ENCODE measurements around the gene TACC2. TPM values are rescaled to one million over a fixed set of nuclear protein-coding genes. Genes with fewer than 3 reads are reported as not detected.

TACC2 gene
- total RNA-seq, 1 experiment from 2014 or later: not detected

DNA sequence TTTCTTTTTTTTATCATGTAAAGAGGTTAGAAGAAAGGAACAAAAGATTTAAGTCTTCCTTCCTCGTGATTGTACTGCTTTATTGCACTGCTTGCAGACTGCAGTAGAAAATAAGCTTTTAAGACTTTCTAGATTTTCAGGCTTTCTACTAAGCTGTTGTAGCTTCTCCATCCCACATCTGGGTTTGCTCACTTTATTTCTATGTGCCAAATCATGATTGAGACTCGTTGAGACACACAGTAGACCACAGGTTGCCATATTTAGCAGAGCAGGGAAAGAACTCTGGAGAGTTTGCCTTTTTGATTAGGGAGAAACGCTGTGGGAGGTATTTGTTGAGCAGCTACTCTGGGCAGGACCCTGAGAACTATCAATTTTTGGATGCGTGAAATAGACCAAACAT lies 192.9 kb downstream of the TACC2 start:
- H3K9me3 ChIP-seq (ENCODE audit: low read length): no peaks in the 10 kb centered on the region
- H3K4me1 ChIP-seq (ENCODE audit: low read length): no peaks in the 10 kb centered on the region
- H4K20me1 ChIP-seq (ENCODE audit: insufficient read depth, low read depth, low read length): no peaks in the 10 kb centered on the region
- H3K27me3 ChIP-seq (ENCODE audit: low read length): no peaks in the 10 kb centered on the region
- H3K4me3 ChIP-seq (ENCODE audit: low read length): no peak overlapping the region
- H3K4me2 ChIP-seq (ENCODE audit: low read depth, low read length, poor library complexity, severe bottlenecking): no peak overlapping the region
- no peak overlapping the region for H2AFZ ChIP-seq (ENCODE audit: low read length)
- DNase-seq: no peak
- no peaks in the 10 kb centered on the region for H3K36me3 ChIP-seq (ENCODE audit: insufficient read depth, low read length)
- H3K27ac ChIP-seq (ENCODE audit: low read length): no peak overlapping the region
- H3K9ac ChIP-seq (ENCODE audit: low read length): no peak overlapping the region
- H3K9me2 ChIP-seq (replicated peaks; ENCODE audit: insufficient read depth, low read length): no peaks in the 10 kb centered on the region
- H3K79me2 ChIP-seq (ENCODE audit: low read length): no peaks in the 10 kb centered on the region

DNA sequence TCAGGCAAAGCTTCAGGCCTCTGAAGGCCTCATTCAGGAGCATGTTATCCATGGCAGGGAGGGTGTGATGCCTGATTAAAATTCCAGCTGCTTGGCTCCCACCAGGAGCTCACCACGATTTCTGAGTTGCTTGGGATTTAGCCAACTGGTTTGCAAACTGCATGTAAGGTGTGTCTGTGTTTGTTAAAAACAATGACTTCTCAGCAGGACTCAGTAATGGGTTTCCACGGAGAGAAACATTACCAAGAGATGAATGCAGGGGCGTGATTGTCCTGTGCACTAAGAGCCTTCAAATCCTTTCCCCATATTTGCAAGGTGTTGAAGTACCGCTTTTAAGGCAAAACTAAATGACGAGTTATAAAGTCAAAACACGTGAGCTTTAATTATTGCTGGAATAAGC lies 193.3 kb downstream of the TACC2 start:
- Histone ChIP-seq H3K4me1 (ENCODE audit: low read length) (no peaks in the 10 kb centered on the region), H3K27ac (ENCODE audit: low read length) (no peak overlapping the region), H3K4me3 (ENCODE audit: low read length) (no peak overlapping the region), H3K9me3 (ENCODE audit: low read length) (no peaks in the 10 kb centered on the region), H2AFZ (ENCODE audit: low read length) (no peak overlapping the region), H3K36me3 (ENCODE audit: insufficient read depth, low read length) (no peaks in the 10 kb centered on the region), H4K20me1 (ENCODE audit: insufficient read depth, low read depth, low read length) (no peaks in the 10 kb centered on the region), H3K27me3 (ENCODE audit: low read length) (no peaks in the 10 kb centered on the region), H3K9ac (ENCODE audit: low read length) (no peak overlapping the region), H3K9me2 (replicated peaks; ENCODE audit: insufficient read depth, low read length) (no peaks in the 10 kb centered on the region), H3K4me2 (ENCODE audit: low read depth, low read length, poor library complexity, severe bottlenecking) (no peak overlapping the region), H3K79me2 (ENCODE audit: low read length) (no peaks in the 10 kb centered on the region)
- no peak for DNase-seq

DNA sequence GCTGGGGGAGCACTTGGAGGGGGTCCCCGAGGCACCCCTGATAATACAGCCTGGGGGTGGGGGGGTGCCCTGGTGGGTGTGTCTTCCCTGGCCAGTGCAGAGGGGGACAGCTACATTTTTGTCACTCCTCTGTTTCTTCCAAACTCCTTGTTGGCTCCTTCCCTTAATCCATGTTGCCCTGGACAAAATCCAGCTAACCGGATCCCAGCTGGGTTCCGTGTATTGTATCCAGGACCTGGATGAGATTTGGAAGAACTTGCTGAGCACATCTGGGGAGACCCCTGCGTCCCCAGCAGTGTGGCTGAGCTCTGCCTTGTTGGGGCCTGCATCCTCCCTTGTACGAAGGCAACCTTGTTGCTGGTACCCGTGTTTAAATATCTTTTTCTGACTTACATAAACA lies 195.3 kb downstream of the TACC2 start:
- Histone ChIP-seq H3K9ac (ENCODE audit: low read length) (no peak overlapping the region), H3K4me3 (ENCODE audit: low read length) (no peak overlapping the region), H3K4me1 (ENCODE audit: low read length) (no peaks in the 10 kb centered on the region), H3K27me3 (ENCODE audit: low read length) (no peaks in the 10 kb centered on the region), H3K9me3 (ENCODE audit: low read length) (no peaks in the 10 kb centered on the region), H2AFZ (ENCODE audit: low read length) (no peak overlapping the region), H3K27ac (ENCODE audit: low read length) (no peak overlapping the region), H3K9me2 (replicated peaks; ENCODE audit: insufficient read depth, low read length) (no peaks in the 10 kb centered on the region), H3K36me3 (ENCODE audit: insufficient read depth, low read length) (no peaks in the 10 kb centered on the region), H3K4me2 (ENCODE audit: low read depth, low read length, poor library complexity, severe bottlenecking) (no peak overlapping the region), H4K20me1 (ENCODE audit: insufficient read depth, low read depth, low read length) (no peaks in the 10 kb centered on the region), H3K79me2 (ENCODE audit: low read length) (no peaks in the 10 kb centered on the region)
- DNase-seq: no peak

DNA sequence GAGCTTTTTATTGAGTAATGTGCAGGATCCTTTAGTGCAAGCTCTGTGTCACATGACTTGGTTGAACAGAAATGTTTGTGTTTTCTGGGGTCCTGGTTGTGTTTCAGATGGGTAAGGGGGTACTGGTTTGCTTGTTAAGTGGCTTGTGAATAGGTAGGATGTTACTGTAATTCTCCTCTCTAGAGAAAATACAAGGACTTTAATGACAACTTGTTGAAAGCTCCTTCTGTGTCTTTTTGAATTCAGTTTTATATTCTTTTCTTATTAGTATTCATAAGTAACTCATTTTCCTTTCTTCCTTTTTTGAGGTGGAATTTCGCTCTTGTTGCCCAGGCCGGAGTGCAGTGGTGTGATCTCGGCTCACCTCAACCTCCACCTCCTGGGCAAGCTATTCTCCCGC lies 196.7 kb downstream of the TACC2 start:
- no peak overlapping the region for H3K27ac ChIP-seq (ENCODE audit: low read length)
- H3K9ac ChIP-seq (ENCODE audit: low read length): no peak overlapping the region
- H3K4me3 ChIP-seq (ENCODE audit: low read length): no peak overlapping the region
- no peak for DNase-seq
- H3K9me3 ChIP-seq (ENCODE audit: low read length): no peaks in the 10 kb centered on the region
- no peak overlapping the region for H3K4me2 ChIP-seq (ENCODE audit: low read depth, low read length, poor library complexity, severe bottlenecking)
- H3K79me2 ChIP-seq (ENCODE audit: low read length): no peaks in the 10 kb centered on the region
- no peaks in the 10 kb centered on the region for H3K27me3 ChIP-seq (ENCODE audit: low read length)
- H4K20me1 ChIP-seq (ENCODE audit: insufficient read depth, low read depth, low read length): no peaks in the 10 kb centered on the region
- H3K36me3 ChIP-seq (ENCODE audit: insufficient read depth, low read length): no peaks in the 10 kb centered on the region
- H2AFZ ChIP-seq (ENCODE audit: low read length): no peak overlapping the region
- H3K4me1 ChIP-seq (ENCODE audit: low read length): no peaks in the 10 kb centered on the region
- no peaks in the 10 kb centered on the region for H3K9me2 ChIP-seq (replicated peaks; ENCODE audit: insufficient read depth, low read length)

GRCh38 chr10:122186816-122187810 lies 198.2 kb downstream of the TACC2 start:
- no peaks in the 10 kb centered on the region for H4K20me1 ChIP-seq (ENCODE audit: insufficient read depth, low read depth, low read length)
- H3K9me2 ChIP-seq (replicated peaks; ENCODE audit: insufficient read depth, low read length): no peaks in the 10 kb centered on the region
- H3K79me2 ChIP-seq (ENCODE audit: low read length): no peaks in the 10 kb centered on the region
- H3K27ac ChIP-seq (ENCODE audit: low read length): no peak overlapping the region
- H3K36me3 ChIP-seq (ENCODE audit: insufficient read depth, low read length): no peaks in the 10 kb centered on the region
- H3K4me2 ChIP-seq (ENCODE audit: low read depth, low read length, poor library complexity, severe bottlenecking): no peak overlapping the region
- no peak overlapping the region for H3K4me3 ChIP-seq (ENCODE audit: low read length)
- H3K9ac ChIP-seq (ENCODE audit: low read length): no peak overlapping the region
- H3K9me3 ChIP-seq (ENCODE audit: low read length): no peaks in the 10 kb centered on the region
- no peak for DNase-seq
- no peak overlapping the region for H2AFZ ChIP-seq (ENCODE audit: low read length)
- H3K27me3 ChIP-seq (ENCODE audit: low read length): no peaks in the 10 kb centered on the region
- no peaks in the 10 kb centered on the region for H3K4me1 ChIP-seq (ENCODE audit: low read length)

- Histone ChIP-seq H3K27ac (ENCODE audit: low read length) (no peak overlapping the region), H3K79me2 (ENCODE audit: low read length) (no peaks in the 10 kb centered on the region), H3K9me3 (ENCODE audit: low read length) (no peaks in the 10 kb centered on the region), H4K20me1 (ENCODE audit: insufficient read depth, low read depth, low read length) (no peaks in the 10 kb centered on the region), H3K4me3 (ENCODE audit: low read length) (no peak overlapping the region), H3K4me1 (ENCODE audit: low read length) (no peaks in the 10 kb centered on the region), H3K36me3 (ENCODE audit: insufficient read depth, low read length) (no peaks in the 10 kb centered on the region), H3K9me2 (replicated peaks; ENCODE audit: insufficient read depth, low read length) (no peaks in the 10 kb centered on the region), H3K4me2 (ENCODE audit: low read depth, low read length, poor library complexity, severe bottlenecking) (no peak overlapping the region), H2AFZ (ENCODE audit: low read length) (no peak overlapping the region), H3K27me3 (ENCODE audit: low read length) (no peaks in the 10 kb centered on the region), H3K9ac (ENCODE audit: low read length) (no peak overlapping the region)
- no peak for DNase-seq
Measured at GRCh38 chr10:122188706-122189105, 199.7 kb downstream of the TACC2 start.

- H3K27ac ChIP-seq (ENCODE audit: low read length): no peak overlapping the region
- H3K9me2 ChIP-seq (replicated peaks; ENCODE audit: insufficient read depth, low read length): no peaks in the 10 kb centered on the region
- no peaks in the 10 kb centered on the region for H3K9me3 ChIP-seq (ENCODE audit: low read length)
- no peaks in the 10 kb centered on the region for H3K4me1 ChIP-seq (ENCODE audit: low read length)
- no peaks in the 10 kb centered on the region for H3K36me3 ChIP-seq (ENCODE audit: insufficient read depth, low read length)
- no peak overlapping the region for H3K4me2 ChIP-seq (ENCODE audit: low read depth, low read length, poor library complexity, severe bottlenecking)
- no peak for DNase-seq
- no peak overlapping the region for H2AFZ ChIP-seq (ENCODE audit: low read length)
- H3K4me3 ChIP-seq (ENCODE audit: low read length): no peak overlapping the region
- no peak overlapping the region for H3K9ac ChIP-seq (ENCODE audit: low read length)
- H3K79me2 ChIP-seq (ENCODE audit: low read length): no peaks in the 10 kb centered on the region
- H3K27me3 ChIP-seq (ENCODE audit: low read length): no peaks in the 10 kb centered on the region
- H4K20me1 ChIP-seq (ENCODE audit: insufficient read depth, low read depth, low read length): no peaks in the 10 kb centered on the region
Measured at GRCh38 chr10:122189185-122189584, 200.2 kb downstream of the TACC2 start.

DNA sequence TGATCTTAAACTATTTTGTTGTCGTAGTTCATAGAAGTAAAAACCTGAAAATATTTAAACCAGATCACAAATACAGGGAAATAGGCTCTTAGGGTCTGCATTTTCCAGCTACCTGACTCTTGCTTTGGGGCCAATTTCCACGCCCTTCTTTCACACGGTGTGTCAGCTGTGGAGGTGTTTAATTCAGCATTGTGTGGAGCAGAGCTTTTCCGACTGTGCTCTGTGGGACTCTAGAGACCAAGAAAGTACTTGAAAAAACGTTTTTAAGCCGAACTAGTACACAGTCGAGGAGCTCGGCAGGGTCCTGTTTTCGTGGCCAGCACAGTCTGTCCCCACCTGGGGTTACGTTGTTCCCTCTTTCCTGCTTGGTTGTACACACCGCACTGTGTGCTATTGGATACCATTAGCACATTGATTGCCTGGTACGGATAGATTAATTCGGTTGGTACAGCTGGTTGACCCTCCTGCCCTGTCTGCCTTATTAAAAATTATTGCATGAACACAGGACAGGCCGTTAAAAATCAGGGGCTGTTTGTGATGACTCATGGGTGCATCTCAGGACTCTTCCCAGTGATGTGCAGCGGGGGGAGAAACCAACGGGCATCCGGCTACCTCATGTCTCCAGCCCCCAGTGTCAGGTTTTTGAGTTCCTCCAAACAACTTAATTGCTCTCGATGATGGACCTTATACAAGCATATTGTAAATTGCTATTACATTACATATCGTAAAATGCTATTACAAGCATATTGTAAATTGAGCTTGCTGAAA lies 201.4 kb downstream of the TACC2 start:
- no peak overlapping the region for H3K9ac ChIP-seq (ENCODE audit: low read length)
- no peaks in the 10 kb centered on the region for H3K9me3 ChIP-seq (ENCODE audit: low read length)
- H3K27me3 ChIP-seq (ENCODE audit: low read length): no peaks in the 10 kb centered on the region
- H3K36me3 ChIP-seq (ENCODE audit: insufficient read depth, low read length): no peaks in the 10 kb centered on the region
- H2AFZ ChIP-seq (ENCODE audit: low read length): no peak overlapping the region
- no peak for DNase-seq
- no peak overlapping the region for H3K4me2 ChIP-seq (ENCODE audit: low read depth, low read length, poor library complexity, severe bottlenecking)
- H3K27ac ChIP-seq (ENCODE audit: low read length): no peak overlapping the region
- no peaks in the 10 kb centered on the region for H3K79me2 ChIP-seq (ENCODE audit: low read length)
- H3K4me3 ChIP-seq (ENCODE audit: low read length): no peak overlapping the region
- H4K20me1 ChIP-seq (ENCODE audit: insufficient read depth, low read depth, low read length): no peaks in the 10 kb centered on the region
- no peaks in the 10 kb centered on the region for H3K9me2 ChIP-seq (replicated peaks; ENCODE audit: insufficient read depth, low read length)
- no peaks in the 10 kb centered on the region for H3K4me1 ChIP-seq (ENCODE audit: low read length)
